GM19328 (cell line): ENCODE results near the gene THBS3.
"Not testable (repeated sequence)": the region's sequence is repeated elsewhere in the genome, so short reads cannot be mapped to it uniquely, and the experiment has no call there.

Experiments
- ATAC-seq: cut with Tn5 transposase; IDR thresholded peaks from one replicate; pipeline ENCODE4 v1.9.1; 2021; ENCODE audit warnings: mild to moderate bottlenecking, moderate library complexity; ENCODE audit not compliant: unreplicated experiment

Gene THBS3

DNA sequence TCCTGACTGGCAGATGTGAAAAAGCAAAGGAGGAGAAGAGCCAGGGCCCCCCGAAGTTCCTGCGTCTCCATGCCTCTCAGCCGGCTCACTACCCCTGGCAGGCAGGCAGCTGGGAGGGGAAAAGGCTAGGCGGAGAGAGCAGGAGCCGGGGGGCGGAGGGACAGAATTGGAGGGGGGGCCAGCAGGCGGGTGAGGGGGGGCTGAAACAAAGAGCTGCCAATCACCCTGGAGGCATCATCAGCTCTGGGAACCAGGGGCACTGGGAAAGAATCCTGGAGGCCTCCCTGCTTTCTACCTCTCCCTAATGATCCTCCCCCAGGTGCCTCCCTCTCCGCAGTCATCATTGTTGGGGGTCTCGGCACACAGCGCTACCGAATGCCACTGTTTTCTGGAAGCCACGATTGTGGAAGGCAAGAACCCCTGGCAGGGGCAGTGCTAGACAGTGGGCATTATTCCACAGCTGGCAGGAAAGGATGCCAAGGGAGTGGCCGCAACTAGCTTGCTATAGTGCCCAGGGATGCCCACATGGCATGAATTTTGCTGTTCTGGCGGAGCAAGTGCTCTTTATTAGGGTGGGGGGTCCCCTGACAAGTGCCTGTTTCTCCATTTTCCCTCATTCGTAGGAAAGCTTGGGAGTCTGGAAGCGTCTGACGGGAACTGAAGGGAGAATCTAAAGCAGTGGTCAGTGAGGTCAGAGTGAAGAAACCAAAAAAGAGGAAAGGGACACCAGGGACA is at the start of gene THBS3:
THBS3 (minus strand) TSS at position 92 of the 735 bp plus-strand sequence; CDS start at position 71, 21 bp downstream.
- ATAC-seq, result no peak

DNA sequence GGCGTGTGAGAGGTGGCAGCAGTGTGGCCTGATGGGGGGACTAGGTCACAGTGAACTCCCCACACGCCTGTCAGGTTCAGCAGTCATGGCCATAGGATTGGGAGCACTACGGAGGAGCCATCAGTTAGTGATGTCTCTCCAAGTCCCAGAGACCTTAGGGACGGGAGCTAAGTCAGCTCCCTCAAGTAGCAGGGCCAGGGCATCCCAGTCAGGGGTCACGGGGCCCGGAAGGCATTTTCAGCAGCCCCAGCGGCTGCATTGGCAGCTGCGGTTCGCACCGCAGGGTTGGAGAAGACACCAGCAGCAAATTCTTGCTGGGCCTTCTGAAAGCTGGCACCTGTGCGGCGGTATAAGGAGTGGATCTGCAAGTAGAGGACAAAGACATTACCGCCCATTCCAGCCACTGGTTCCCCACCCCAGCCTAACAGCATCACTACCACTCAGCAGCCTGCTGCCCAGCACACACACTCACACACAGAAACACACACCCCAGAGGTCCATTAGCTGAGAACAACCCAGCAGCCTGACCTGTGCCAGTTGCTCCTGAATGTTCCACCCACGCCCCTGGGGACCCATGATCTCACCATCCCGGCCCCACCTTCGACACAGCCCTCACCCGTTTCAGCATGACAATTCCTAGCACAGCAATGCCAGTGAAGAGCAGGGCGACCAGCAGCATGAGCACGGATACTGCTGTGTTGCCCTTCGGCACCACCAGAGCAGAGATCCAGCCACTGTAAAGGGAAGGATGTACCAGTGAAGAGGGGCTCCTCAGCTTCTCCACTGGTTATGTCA is 48.6 kb upstream of the THBS3 start:
- no peak for ATAC-seq

DNA sequence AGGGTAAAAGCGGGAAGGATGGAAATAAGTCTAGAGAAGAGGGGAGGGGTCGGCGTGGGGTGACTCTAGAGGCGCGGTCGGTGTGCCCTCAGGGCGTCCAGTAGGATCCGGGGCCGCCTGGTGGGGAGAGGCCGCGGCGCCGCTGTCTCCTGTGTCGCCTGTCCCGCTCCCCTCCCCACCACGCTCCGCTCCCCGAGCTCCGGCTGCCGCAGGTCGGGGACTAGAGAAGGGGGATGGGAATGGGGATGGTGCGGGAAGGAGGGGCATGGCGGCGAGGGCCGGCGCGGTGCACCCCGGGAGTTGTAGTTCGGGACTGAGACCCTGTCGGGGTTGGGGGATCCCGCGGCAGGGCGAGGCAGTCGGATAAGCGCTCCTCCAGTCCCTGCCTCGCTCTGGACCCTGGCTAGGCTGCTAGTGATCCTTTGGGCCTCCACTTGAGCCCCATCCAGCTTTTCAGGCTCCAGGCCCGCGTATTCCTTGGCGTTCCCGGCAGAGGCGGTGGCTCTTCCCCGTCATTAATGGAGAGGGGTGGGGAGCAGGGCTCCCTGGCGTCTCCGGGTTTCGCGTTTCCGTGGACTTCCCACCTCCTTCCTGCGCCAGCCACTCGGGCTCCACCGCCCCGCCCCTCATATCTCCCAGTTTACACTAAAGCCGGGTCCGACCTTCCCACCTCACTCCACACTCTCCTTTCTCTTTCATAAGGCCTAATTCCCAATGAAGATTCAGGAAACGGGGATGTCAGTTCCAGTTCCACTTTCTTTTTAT is 47.7 kb upstream of the THBS3 start, which contains the start of gene ENTREP3:
ENTREP3 (minus strand) TSS at position 241 of the 765 bp plus-strand sequence. CDS start 606 bp downstream, outside the sequence.
- no peak for ATAC-seq

DNA sequence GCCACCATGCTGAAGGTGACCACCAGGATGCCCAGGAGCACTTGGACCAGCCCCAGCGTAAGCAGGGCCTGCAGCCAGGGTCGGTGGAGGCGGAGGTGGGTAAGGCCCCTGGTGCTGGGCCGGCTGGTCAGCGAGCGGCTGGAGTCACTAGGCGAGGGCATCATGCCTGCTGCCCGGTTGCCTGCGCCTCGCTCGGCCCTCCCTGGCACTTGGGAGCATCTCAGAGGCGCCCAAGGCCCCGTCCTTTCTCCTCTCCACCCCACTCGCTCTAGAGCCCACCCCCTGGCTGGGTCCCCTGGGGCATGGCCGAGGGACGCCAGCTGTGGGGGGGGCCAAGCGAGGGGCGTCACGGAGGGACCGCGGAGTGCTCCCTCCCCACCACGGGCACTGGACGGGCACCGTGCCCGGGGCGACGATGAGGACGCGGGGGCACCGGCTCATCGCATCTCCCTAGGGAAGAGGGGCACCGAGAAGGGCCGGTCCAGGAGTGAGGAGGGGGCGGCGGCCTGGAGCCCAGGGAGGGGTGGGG is 47.1 kb upstream of the THBS3 start:
- ATAC-seq, result no peak

DNA sequence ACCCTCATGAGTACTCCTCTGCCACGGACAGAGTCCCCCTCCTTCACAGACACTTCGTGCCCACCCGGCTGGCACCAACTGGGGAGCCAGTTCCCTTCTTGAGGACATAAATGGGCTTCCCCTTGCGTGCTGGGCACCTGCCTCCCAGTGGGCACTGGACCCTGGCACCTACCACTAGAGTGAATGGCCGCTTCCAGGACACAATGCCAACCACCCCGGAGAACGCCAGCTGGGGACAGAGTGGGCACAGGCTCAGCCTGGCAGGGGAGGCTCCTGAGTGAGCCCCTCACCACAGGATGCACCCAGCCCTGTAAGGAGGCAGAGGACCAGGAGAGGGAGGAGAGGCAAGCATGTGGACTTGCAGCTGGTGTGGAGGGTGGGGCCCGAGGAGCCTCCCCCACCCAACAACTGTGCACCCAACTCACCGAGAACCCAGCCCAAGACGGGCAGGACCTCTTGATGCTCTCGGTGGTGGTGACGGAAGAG is 46.6 kb upstream of the THBS3 start:
- no peak for ATAC-seq

DNA sequence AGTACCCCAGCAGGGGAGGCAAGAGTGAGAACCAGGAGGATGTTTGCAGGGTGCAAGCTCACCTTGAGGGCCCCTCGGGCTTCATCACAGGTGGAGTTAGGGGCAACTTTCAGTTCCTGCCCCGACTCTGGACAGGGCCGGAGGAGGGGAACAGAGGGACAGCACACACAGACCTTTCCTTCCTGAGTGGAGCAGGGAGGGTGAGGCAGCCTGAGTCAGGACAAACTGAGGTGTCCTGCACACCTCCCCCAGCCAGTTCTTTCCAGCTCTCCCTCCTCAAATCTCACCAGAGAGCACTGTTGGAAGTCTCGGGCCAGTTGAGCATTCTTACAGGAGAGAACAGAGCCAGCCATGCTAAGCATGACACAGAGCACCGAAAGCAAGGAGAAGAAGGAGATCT is 46.1 kb upstream of the THBS3 start:
- ATAC-seq, result no peak

DNA sequence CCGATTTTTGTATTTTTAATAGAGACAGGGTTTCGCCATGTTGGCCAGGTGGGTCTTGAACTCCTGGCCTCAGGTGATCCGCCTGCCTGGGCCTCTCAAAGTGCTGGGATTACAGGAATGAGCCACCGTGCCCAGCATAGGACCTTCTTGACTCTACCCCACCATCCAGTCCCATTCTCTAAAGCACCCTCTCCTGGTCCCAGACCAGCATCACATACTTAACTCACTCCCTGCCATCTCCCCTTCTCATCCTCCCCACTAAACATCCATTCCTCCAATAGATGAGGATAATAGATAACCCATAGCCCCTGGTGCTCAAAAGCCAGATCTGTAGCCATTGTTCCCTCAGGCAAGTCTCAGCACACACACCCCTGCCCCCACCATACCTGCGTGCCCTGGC is 45.5 kb upstream of the THBS3 start:
- no peak for ATAC-seq

DNA sequence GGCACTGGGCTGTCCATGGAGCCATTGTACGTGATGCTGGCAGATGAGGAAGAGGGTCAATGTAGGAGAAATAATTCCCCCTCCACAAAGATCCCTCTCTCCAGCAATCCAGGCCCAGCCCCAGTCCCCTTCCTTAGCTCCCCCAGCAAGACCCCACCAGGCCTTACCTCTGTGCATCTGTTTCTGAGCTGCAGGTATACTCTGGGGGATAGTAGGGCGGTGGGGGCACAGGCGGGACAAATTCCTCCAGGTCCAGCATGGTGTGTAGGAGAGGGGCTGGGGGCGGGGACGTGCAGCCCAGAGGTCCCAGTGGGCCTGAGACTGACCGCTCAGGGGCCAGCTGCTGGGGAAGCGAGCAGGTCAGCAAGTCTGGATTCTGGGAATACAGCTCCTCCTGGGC is 43.9 kb upstream of the THBS3 start:
- ATAC-seq, result no peak

DNA sequence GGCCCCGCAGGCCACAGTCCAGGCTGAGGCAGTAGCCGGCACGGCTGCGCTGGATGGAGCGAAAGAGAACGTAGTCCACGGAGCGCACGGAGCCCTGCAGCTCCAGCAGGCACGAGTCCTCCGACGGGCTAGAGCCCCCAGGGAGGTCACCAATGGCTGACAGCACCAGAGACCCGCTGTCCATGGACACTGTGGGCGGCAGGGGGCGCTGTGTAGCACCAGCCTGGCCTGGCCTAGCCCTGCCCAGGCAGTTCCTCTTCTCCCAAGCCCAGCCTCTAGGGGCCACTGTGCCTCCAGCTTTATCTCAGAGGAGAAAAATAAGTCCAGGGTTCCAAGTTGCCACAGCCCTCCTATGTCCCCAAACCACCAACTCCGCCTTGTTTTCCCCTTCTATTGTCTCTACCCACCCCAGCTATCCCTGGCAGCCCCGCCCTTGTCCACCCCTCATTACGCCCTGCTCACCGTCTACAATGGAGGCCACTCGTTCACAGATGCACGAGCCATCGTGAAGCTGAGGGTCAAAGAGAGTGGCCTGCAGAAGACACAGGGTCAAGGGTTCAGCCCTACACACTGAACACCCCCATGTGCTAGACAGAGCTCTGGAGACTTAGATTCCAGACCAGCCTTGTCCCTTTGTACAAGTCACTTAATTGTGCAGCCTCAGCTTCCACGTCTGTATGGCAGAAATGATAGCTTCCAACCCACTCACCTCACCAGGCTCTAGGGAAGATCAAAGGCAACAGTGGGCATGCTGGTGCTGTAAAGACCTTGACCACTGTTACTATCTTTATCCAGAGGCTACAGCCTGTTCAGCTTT is 43.1 kb upstream of the THBS3 start:
- peak; percentile 78 for ATAC-seq

DNA sequence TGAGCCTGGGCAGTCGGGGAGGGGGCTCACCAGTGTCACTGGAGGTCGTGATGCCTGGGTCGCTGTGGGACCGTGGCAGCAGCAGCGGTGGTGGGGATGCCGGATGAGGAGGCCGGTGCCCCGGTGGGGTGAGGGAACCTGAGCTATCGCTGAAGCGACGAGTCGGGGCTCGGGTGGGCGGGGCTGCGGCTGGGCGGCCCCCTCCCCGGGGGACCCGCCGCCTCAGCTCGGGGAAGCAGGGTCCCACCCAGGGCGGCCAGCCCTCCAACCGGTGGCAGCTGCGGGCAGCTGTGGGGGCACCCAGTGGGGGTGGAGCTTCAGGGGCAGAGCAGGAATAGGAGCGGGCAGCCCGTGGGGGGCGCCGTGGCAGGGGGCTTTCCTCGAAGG is 42.5 kb upstream of the THBS3 start:
- ATAC-seq, result peak; percentile 23

DNA sequence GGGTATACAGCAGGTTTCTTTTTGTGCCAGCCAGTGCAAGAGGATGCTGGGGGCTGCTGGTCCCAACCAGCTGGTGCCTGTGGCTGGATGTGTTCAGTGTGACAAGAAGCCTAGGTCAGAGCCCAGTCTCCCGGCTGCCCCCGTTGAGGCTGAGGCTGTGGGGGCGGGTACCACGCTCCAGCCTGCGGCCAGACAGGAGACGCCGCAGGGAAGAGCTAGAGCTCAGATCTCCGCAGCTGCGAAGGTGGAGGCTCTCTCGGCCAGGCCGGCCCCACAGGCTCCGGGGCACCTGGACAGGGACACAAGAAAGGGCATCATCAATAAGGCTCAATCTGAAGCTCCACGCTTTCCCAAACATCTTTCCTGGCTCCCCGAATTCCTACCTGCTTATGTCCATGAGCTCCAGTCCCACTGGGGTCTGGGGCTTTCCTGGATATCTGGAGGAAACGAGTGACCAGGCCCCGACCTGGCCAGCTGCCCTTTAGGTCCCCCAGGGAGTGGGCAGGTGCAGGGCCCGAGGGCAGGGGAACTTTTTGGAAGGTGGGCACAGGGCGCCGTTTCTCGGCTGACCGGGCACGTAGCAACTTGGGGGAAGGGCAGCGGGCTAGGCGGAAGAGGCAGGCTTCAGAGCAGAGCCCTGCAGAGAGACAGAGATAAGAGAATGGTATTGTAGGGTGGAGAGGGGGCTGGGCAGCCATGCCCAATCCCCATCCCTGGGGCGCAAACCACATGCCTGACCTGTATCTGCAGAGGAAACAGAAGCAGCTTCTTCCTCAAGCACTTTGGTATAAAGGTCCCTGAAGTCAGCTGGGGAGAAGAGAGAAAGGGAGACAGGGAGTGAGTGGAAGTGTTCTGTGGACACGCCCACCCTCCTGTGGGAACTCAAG is 40.2 kb upstream of the THBS3 start:
- no peak for ATAC-seq

DNA sequence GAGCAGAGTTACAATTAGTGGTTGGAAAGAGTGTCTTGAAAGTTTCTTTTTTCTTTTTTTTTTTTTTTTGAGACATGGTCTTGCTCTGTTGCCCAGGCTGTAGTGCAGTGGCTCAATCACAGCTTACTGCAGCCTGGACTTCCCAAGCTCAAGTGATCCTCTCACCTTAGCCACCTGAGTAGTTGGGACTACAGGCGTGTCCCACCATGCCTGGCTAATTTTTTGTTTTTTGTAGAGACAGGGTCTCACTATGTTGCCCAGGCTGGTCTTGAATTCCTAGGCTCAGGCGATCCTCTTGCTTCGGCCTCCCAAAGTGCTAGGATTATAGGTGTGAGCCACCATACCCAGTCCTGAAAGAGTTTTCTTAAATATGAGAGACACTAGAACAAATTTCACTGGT is 39.1 kb upstream of the THBS3 start:
- not testable (repeated sequence) for ATAC-seq

DNA sequence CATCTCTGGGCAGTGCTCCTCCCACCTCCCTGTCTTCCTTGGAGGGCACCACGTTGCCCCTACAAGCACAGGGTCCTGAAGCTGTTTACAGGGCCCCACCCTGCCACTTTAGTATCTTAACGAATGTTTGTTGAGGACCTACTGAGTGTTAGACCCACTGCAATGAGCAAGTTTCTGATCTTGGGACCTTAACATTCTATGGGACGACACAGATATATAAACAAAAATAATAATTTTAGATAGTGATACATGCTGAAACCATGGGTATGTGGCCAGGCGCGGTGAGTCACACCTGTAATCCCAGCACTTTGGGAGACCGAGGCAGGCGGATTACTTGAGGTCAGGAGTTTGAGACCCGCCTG is 37.4 kb upstream of the THBS3 start:
- ATAC-seq, result no peak

DNA sequence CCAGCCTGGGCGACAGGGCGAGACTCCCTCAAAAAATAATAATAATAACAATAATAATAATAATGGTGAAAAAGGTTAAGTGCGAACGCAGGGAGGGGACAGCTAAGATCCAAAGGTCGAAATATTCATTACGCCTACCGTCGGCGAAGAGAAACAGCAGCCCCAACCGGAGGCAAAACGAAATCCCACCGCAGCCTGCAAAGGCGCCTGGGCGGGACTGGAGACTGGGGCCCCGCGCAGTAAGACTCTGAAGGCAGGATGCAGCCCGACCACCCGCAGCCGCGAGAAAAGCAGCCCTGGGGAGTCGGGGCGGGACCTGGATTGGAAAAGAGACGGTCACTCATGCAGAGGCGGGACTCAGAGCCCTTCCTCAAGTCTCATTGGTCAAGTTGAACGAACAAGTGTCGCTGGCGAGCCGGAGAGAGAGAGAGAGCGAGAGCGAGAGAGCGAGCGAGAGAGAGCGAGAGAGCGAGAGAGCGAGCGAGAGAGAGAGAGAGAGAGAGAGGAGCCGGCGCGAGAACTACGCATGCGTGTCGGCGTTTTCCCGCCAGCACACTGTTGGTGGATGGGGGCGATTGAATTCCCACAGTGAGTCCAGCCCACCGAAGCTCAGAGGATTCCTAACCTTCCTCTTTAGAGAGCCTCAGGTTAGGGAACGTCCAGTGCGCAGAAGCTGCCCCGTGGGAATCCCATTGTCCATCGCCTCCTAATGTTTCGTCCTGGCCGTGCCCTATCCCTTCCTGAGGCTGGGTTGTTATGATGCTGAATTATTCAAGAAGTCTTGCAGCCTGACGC is 36.9 kb upstream of the THBS3 start:
- ATAC-seq, result peak; percentile 87

DNA sequence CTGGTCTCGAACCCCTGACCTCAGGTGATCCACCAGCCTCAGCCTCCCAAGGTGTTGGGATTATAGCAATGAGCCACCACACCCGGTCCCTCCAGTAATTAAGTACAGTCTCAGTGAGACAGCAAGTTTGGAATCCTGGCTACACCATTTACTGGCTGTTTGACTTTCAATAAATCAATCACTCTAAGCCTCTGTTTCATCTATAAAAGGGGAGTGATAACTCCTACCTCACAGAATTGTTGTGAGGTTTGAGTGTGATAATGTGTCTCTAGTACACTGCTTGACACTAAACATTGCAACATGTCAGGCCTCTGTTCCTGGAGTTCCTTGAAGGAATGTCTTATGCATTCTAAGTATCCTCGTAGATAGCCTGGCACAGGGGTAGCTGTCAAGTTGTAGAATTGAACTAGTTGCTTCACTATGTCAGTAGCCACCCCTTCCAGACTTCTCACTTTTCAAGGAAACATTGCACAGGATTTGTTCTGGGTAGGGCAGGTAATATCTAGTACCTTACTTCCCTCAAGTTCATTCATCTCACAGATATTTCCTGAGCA is 35.2 kb upstream of the THBS3 start:
- ATAC-seq, result no peak

DNA sequence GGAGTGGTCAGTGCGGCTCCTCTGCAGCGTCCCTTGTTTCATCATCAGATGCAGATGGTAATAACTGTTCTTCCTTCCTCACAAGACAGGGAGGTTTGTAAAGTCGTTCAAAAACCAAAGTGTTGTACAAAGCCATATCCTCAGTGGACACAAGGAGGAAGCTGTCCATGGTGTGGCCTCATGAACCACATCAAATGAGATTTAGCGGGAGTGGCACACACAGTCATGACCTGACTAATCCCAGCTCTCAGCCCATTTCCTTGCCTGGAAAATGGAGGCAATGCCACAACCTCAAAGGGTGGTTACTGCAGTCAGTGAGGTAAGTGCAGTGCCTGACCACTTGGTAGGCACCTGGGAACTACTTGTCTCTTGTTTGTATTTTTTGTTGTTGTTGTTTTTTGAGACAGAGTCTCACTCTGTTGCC is 34.2 kb upstream of the THBS3 start:
- no peak for ATAC-seq

DNA sequence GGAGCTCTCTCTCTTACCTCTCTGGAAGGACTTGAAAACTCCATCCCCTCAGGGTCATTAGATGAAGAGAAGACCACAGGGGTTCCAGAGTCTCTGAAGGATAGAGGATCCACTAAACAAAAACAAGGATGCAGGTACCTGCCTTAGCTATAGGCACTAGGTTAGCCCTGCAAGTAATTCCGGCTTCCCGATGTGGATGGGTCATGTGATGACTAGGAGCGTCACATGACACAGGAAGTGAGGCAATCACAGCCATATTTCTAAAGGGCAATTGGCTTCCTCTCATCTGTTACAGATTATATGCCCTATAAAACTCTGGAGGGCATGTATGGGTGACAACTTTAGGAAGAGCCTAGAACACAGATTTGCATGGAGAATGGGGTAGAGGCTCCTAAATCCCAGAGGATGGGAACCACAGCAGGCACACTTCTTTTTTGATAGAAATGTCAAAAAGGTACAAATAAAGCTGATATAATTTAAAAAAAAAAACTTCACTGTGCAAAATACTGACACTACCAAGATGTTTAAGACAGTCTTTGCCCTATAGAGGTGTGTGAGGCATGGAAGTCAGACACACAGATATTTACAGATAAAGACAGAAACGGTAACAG is 33.5 kb upstream of the THBS3 start:
- no peak for ATAC-seq

DNA sequence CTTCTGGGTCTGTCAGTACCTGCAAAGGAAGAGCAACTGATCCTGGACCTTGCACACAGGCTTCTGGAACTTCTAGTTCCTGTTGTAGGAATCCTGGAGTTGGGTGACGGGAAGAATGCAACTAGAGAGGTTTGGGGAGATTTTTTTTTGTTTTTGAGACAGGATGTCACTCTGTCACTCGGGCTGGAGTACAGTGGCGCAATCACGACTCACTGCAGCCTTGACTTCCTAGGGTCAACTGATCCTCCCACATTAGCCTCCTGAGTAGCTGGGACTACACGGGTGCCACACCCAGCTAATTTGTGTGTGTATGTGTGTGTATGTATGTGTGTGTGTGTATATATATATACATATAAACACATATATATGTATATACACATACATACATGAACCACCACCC is 28.8 kb upstream of the THBS3 start:
- ATAC-seq, result no peak
